Dendritic cell treated with granulocyte-macrophage colony-stimulating factor and Interleukin-4, amounts not matched to agents 40 ng/mL and 50 ng/mL, for 4 days (primary cell): ENCODE measurements around the gene ZFHX3.

Experiments
- H3K27ac Mint-ChIP-seq: one replicate; pipeline ENCODE4 v1.8.0; 2022; ENCODE audit warnings: mild to moderate bottlenecking, mixed read lengths
- H3K27me3 Mint-ChIP-seq: one replicate; pipeline ENCODE4 v1.8.0; 2022; ENCODE audit warnings: mild to moderate bottlenecking, mixed read lengths
- H3K36me3 Mint-ChIP-seq: one replicate; pipeline ENCODE4 v1.8.0; 2022; ENCODE audit warnings: low read depth, mixed read lengths
- H3K4me1 Mint-ChIP-seq: one replicate; pipeline ENCODE4 v1.8.0; 2022; ENCODE audit warnings: low read depth, mixed read lengths
- H3K4me3 Mint-ChIP-seq: one replicate; pipeline ENCODE4 v1.8.0; 2022; ENCODE audit warnings: mild to moderate bottlenecking, moderate library complexity, mixed read lengths
- H3K9me3 Mint-ChIP-seq: one replicate; pipeline ENCODE4 v1.8.0; 2022; ENCODE audit warnings: mixed read lengths
- intact Hi-C: fragments of 100-400 bp; cut with micrococcal nuclease; formaldehyde crosslinking; loops from one replicate; pipeline ENCODE4 v1.15.0; 2022

Gene ZFHX3

DNA sequence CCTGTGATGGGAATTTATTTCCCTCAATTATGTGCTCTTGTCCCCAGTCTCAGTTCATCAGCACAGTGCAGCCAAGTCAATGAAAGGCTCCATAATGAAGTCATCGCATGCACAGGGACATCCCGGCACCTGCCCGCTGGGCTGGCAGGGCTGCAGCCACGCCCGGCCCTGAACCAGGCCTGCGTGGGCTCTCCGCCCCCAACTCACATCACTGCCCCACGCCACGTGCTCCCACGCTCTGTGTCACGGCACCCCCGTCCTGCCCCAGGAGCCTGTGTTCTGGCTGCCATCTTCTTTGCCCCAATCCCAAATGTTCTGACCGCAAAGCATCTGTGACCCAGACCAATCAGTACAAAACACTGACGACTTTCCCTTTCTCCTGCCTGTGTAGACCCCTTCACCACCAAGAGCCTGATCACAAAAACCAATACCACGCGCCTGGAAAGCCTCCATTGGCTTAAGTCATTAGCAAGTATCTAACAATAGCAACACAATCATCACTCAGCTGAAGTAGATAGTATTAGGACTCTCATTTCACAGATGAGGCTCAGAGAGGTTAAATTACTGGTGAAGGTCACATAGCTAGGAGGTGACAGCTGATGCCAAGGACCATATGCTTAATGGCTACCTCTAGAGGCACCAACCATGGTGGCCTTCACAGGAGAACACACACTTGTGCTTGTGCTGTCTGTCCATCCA is 202.5 kb downstream of the ZFHX3 start:
- H3K4me3 Mint-ChIP-seq, result no peak overlapping the region
- H3K27ac Mint-ChIP-seq, result no peak overlapping the region
- intact Hi-C loops, result no loop called here
- no peaks in the 10 kb centered on the region for H3K9me3 Mint-ChIP-seq
- H3K27me3 Mint-ChIP-seq, result peaks cover 4% of the 10 kb centered on the region
- H3K4me1 Mint-ChIP-seq, result peaks cover 69% of the 10 kb centered on the region
- peaks cover 8% of the 10 kb centered on the region for H3K36me3 Mint-ChIP-seq

DNA sequence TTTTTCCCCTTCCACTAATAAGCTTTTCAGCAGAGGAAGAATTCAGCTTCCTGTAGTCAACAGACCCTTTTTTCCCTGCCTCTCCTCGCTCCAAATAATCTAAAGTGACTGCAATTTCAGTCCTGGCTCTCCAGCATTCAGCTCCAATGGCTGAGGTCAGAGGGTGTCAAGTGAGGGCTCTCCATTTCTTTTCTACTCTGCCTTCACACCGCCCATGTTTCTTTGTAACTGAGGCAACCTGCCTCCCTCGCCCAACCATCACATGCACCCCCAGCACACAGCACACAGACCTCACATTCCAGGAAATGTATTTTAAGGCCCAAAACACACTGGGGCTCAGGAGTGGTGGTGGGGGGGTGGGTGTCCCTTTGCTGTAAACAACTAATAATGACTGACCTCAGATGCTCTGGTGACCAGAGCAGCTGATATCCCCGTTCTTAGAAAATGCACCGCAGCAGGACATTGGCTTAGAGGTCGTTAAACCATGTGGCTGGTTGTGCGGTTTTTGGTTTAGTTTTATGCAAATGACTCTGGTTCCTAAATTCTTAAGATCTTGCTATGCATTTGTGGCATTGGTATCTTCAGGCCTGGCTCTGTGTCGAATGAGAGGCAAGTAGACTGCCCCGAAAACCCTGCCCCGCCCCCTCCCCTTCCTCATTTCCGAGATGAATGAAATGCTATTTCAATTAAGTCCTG is 203.6 kb downstream of the ZFHX3 start:
- Mint-ChIP-seq H3K36me3 (peaks cover 12% of the 10 kb centered on the region), H3K4me1 (peaks cover 70% of the 10 kb centered on the region), H3K9me3 (no peaks in the 10 kb centered on the region), H3K27me3 (peaks cover 4% of the 10 kb centered on the region), H3K27ac (no peak overlapping the region), H3K4me3 (no peak overlapping the region)
- intact Hi-C loops, result no loop called here

DNA sequence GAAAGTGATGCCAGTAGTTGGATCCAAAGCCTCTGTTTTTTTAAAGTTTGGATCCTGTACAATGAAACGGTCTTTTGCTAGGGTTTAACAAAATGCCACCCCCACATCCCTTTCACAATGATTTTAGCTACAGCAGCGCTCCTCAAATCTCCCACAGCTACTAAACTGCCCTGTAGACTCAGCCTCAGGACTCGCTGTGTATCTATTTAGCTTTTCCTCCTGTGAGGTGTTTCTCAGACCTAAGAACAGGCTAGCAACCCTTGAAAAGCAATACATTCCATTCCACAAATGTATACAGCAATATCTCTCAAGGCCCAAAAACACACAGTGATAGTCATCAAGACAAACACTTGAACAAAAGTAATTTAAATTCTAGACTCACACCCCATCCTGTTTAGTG is 206.4 kb downstream of the ZFHX3 start:
- Mint-ChIP-seq H3K4me3 (no peak overlapping the region), H3K9me3 (no peaks in the 10 kb centered on the region), H3K27me3 (peaks cover 2% of the 10 kb centered on the region), H3K36me3 (peaks cover 19% of the 10 kb centered on the region), H3K27ac (no peak overlapping the region), H3K4me1 (peaks cover 49% of the 10 kb centered on the region)
- intact Hi-C loops, result no loop called here

DNA sequence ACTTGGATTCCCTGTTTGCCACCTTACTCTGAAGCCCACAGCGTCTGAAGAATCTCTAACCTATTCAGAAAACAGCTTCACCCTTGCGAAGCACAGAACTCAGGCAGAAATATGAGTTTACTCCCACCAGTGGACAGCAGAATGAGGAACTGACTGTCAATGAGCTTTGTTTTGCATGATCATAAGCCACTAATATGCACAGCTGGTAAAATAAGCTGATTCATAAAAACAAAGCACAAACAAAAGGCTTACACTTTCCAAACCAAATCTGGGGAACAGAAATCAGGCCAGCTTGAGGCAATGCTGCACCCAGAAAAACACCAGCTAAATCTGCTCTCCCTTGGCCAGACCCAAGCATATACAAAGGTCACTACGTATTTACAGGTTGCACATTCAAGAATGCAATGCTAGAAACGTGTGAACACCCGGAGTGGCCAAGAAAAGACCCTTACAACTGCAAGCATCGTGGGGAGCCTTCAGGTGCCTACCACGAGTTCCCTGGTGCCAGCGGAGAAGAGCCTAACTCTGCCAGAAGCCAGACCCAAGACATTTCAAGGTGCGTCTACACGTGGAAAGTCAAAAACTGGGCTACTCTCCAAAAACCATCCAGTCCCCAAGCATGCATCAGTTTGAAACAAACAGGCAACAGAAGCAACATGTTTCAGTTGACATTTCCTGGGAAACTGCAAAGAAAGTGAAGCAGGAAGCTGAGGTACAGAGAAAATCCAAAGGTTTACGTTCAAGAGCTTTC is 207.1 kb downstream of the ZFHX3 start:
- Mint-ChIP-seq H3K27me3 (peaks cover 2% of the 10 kb centered on the region), H3K4me3 (no peak overlapping the region), H3K4me1 (peaks cover 49% of the 10 kb centered on the region), H3K9me3 (no peaks in the 10 kb centered on the region), H3K27ac (peak overlapping the region; percentile 45), H3K36me3 (peaks cover 23% of the 10 kb centered on the region)
- intact Hi-C loops, result no loop called here

DNA sequence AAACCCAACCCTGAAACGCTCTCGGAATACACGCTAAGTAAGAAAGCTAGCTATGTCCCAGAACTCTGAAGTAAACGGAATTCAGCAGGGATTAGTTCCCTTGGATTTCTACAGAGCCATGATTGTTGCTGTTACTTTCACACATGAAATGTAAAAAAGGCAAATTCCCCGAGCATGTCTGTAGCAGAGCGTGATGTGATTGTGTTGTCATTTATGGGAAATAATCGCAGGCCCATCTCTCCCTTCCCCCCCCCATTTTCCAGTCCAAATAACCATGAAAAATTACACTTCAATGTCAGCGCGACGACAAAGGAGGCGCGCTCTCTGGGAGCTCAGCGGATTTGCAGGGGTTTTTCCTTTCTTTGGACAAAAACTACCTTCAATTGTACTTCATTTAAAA is 209.0 kb downstream of the ZFHX3 start:
- intact Hi-C loops, result no loop called here
- Mint-ChIP-seq H3K4me1 (peaks cover 32% of the 10 kb centered on the region), H3K36me3 (peaks cover 22% of the 10 kb centered on the region), H3K4me3 (no peak overlapping the region), H3K27me3 (no peaks in the 10 kb centered on the region), H3K9me3 (no peaks in the 10 kb centered on the region), H3K27ac (no peak overlapping the region)

DNA sequence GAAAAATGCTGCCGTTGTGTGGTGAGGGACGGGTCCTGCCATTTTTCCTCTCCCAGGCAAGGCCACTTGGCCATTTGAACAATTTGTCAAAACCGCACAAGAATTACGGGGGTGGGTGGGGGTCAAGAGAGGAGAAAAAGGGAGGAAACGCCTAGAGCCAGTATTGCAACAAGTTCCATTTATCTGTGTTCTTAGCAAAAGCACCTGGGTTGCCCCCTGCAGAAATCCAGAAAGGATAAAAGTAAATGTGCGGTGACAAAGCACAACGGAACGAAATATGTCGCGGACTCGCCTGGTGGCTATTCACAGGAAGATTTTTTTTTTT is 209.4 kb downstream of the ZFHX3 start:
- no peak overlapping the region for H3K4me3 Mint-ChIP-seq
- H3K9me3 Mint-ChIP-seq, result no peaks in the 10 kb centered on the region
- H3K27ac Mint-ChIP-seq, result peak overlapping the region; percentile 40
- peaks cover 18% of the 10 kb centered on the region for H3K36me3 Mint-ChIP-seq
- intact Hi-C loops, result no loop called here
- H3K4me1 Mint-ChIP-seq, result peaks cover 28% of the 10 kb centered on the region
- no peaks in the 10 kb centered on the region for H3K27me3 Mint-ChIP-seq

DNA sequence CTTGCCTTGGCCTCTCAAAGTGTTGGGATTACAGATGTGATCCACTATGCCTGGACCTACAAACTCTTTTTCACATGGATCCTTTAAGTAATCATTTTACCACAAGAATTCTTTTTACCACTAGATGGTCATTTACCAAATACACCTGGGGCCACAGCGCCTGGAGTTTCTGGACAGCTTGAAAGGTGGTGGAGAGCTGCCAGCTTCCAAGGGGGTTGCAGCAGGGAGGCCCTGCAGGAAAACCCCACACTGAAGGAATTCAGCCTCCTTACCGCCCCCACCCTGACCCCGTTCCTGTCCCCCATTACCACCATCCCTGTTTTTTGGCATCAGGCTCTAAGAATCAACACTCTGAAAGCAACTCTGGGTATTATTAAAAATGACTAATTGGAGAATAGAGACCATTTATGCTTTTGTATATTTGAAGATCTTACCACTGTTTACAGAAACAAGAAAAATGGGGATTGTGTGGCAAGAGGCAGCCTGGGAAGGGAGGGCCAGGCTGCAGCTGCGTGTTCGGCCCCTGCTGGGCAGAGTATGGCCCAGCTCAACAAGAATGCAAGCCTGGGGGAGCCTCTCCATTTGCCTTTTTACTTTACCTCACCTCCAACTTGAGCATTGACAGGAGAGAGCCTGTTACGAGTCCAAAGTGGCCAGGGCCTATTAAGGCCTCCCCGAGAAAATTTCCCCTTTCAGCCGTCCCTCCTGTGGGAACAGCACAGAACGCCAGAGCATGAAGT is 209.9 kb downstream of the ZFHX3 start:
- Mint-ChIP-seq H3K4me1 (peaks cover 26% of the 10 kb centered on the region), H3K27ac (peak overlapping the region; percentile 40), H3K9me3 (no peaks in the 10 kb centered on the region), H3K4me3 (no peak overlapping the region), H3K27me3 (no peaks in the 10 kb centered on the region), H3K36me3 (peaks cover 16% of the 10 kb centered on the region)
- intact Hi-C loops, result no loop called here

DNA sequence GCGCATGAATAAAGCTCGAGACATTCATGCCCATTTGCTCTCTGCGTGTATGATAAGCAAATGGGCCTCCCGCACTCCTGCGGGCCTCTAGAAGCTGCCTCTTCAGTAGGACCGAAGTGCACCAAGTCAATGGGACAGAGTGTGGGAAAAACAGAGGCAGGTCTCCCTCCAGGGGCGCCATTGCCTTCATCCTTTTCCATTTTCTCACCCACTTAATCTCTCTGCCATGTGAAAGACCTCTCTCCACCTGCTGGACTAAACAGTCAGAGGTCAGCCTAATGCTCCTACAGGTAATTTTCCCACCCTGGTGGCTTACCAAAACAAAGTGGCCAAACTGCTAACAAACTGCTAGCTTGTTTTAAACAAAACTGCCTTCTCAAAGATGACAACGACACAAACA is 210.9 kb downstream of the ZFHX3 start:
- intact Hi-C loops, result no loop called here
- Mint-ChIP-seq H3K27me3 (no peaks in the 10 kb centered on the region), H3K36me3 (peaks cover 16% of the 10 kb centered on the region), H3K4me3 (no peak overlapping the region), H3K27ac (no peak overlapping the region), H3K4me1 (peaks cover 21% of the 10 kb centered on the region), H3K9me3 (no peaks in the 10 kb centered on the region)

DNA sequence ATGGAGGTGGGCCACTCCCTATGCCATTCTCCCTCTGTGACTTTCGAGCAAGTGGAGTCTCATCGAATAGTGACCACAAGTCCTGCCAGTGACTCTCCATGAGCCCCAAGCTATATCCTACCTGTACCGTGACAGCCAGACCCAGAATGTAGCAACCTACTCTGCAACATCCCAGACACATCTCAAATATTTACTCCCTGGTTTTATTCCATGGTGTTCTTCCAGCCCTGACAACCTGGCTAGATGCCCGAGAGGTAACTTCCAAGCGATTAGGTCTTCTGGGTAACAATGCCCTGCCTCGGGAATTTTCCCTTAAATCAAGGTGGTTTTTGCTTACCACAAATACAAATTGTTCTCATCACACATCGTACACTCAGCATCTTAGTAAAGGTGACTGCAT is 211.7 kb downstream of the ZFHX3 start:
- Mint-ChIP-seq H3K27ac (no peak overlapping the region), H3K4me1 (peaks cover 13% of the 10 kb centered on the region), H3K27me3 (no peaks in the 10 kb centered on the region), H3K4me3 (no peak overlapping the region), H3K36me3 (peaks cover 16% of the 10 kb centered on the region), H3K9me3 (no peaks in the 10 kb centered on the region)
- intact Hi-C loops, result no loop called here

DNA sequence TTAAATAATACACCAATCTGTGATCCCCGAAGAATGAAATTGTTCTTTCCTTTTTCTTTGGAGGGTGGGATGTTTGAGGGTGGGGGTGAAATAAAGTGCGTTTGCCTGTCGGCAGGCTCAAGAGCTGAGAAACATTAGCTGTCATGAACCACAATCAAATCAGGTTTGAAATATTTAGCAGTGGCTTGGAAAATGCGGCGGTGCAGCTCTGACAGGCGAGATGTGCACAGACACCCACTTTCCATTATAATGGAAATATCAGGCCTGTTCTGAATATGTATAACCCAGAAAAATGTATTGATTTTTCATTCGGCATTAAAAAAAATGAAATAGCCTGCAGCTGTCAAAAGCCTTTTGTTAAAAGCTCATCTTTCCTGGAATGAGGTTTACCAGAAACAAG is 212.8 kb downstream of the ZFHX3 start:
- Mint-ChIP-seq H3K4me1 (peaks cover 2% of the 10 kb centered on the region), H3K36me3 (peaks cover 20% of the 10 kb centered on the region), H3K27me3 (no peaks in the 10 kb centered on the region), H3K9me3 (no peaks in the 10 kb centered on the region), H3K27ac (no peak overlapping the region), H3K4me3 (no peak overlapping the region)
- intact Hi-C loops, result no loop called here

DNA sequence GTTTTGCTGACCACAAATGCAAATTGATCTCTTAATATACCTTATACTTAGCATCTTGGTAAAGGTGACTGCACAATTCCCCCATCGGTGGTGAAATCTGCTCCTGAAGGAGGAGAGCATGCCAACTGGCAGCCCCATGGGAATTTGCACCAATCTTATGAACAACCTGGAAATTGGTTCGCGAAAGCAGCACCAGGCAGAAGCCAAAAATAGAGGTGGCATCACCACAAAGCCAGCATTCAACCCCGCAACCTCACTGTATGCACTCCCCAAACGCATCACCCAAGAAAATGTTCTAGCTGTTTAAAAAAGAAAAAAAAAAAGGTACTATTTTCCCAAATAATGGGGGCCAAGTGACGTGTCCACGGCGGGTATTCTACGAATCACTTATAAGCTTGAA is 213.4 kb downstream of the ZFHX3 start:
- Mint-ChIP-seq H3K27me3 (no peaks in the 10 kb centered on the region), H3K4me1 (no peaks in the 10 kb centered on the region), H3K9me3 (no peaks in the 10 kb centered on the region), H3K36me3 (peaks cover 23% of the 10 kb centered on the region), H3K4me3 (no peak overlapping the region), H3K27ac (no peak overlapping the region)
- intact Hi-C loops, result loop anchor here (5.0 kb wide), 1 partner anchor 213 kb away; the partner anchor contains the start of gene ZFHX3

DNA sequence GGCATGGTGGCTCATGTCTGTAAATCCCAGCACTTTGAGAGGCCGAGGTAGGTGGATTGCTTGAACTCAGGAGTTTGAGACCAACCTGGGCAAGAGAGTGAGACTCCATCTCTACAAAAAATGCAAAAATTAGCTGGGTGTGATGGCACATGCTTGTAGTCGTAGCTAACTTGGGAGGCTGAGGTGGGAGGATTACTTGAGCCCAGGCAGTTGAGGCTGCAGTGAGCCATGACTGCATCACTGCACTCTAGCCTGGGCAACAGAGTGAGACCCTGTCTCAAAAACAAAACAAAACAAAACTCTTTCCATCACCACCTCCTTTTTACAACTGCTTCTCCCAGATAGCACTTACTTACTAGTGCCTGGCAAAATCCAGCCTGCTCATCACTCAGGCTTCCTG is 214.0 kb downstream of the ZFHX3 start:
- intact Hi-C loops, result loop anchor here (5.0 kb wide), 1 partner anchor 213 kb away; the partner anchor contains the start of gene ZFHX3
- Mint-ChIP-seq H3K27me3 (no peaks in the 10 kb centered on the region), H3K9me3 (no peaks in the 10 kb centered on the region), H3K36me3 (peaks cover 23% of the 10 kb centered on the region), H3K27ac (no peak overlapping the region), H3K4me3 (no peak overlapping the region), H3K4me1 (no peaks in the 10 kb centered on the region)

DNA sequence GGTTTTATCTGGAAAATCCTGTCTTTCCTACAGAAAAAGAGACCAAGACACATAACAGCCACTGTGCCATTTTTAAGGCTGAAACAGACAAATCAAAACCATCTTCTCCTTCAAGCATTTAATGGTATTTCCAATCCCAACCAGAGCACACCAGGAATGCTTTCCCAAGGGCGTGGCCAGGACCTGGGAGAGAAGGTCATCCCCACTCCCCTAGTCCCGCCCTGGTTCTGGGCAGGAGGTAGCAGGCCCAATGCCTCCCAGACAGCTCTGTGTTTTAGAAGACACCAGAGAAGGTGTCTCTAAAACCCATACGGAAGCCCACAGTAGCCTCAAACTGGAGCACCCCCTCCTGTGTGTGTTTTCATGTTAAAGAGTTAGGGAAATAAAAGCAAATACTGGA is 214.4 kb downstream of the ZFHX3 start:
- H3K27me3 Mint-ChIP-seq, result no peaks in the 10 kb centered on the region
- H3K36me3 Mint-ChIP-seq, result peaks cover 27% of the 10 kb centered on the region
- H3K9me3 Mint-ChIP-seq, result no peaks in the 10 kb centered on the region
- intact Hi-C loops, result loop anchor here (5.0 kb wide), 1 partner anchor 214 kb away; the partner anchor contains the start of gene ZFHX3
- no peak overlapping the region for H3K4me3 Mint-ChIP-seq
- H3K4me1 Mint-ChIP-seq, result no peaks in the 10 kb centered on the region
- no peak overlapping the region for H3K27ac Mint-ChIP-seq
